ENCODE measurements around the gene TPRA1. TPM values are rescaled to one million over a fixed set of nuclear protein-coding genes. Genes with fewer than 3 reads are reported as not detected.
A peak's percentile ranks its signal among the peaks of the same experiment; 100 is the strongest.

TPRA1 gene
- total RNA-seq, 1 donor from 2014 or later: 11.8 TPM

- Mint-ChIP-seq H3K27ac (peak overlapping the region; percentile 95), H3K36me3 (peaks cover 24% of the 10 kb centered on the region), H3K27me3 (ENCODE audit: insufficient read depth, low read depth) (peaks cover 7% of the 10 kb centered on the region), H3K9me3 (no peaks in the 10 kb centered on the region), H3K4me3 (peak overlapping the region; percentile 89), H3K4me1 (peaks cover 40% of the 10 kb centered on the region)
- Histone ChIP-seq H3K4me1 (peaks cover 29% of the 10 kb centered on the region), H3K4me3 (peak overlapping the region; percentile 72), H3K9me3 (ENCODE audit: low read depth) (no peaks in the 10 kb centered on the region), H2AFZ (replicated peaks) (no peak overlapping the region), H3K27me3 (no peaks in the 10 kb centered on the region), H3K79me2 (ENCODE audit: low read depth) (peaks cover 59% of the 10 kb centered on the region), H3K9ac (peak overlapping the region; percentile 98), H3K4me2 (peak overlapping the region; percentile 94), H3K36me3 (peaks cover 8% of the 10 kb centered on the region), H3K27ac (peak overlapping the region; percentile 79), H3F3A (ENCODE audit: low read depth) (peaks cover 3% of the 10 kb centered on the region), H4K20me1 (ENCODE audit: low read depth) (peaks cover 31% of the 10 kb centered on the region)
- TF ChIP-seq EZH2phosphoT487 (IDR thresholded peaks at IDR 0.05): no peak
- no peak for TF ChIP-seq EZH2 (IDR thresholded peaks at IDR 0.05)
- no peak for TF ChIP-seq CTCF (IDR thresholded peaks at IDR 0.05)
- no peak for DNase-seq (ENCODE audit: low spot score)
Measured at GRCh38 chr3:127598841-127599570, 8.5 kb upstream of the TPRA1 start.

GRCh38 chr3:127597020-127597771 lies 6.7 kb upstream of the TPRA1 start:
- Histone ChIP-seq H3F3A (ENCODE audit: low read depth) (peaks cover 3% of the 10 kb centered on the region), H3K27ac (no peak overlapping the region), H3K9ac (no peak overlapping the region), H3K27me3 (no peaks in the 10 kb centered on the region), H3K4me1 (peaks cover 29% of the 10 kb centered on the region), H3K4me2 (peak overlapping the region; percentile 94), H4K20me1 (ENCODE audit: low read depth) (peaks cover 13% of the 10 kb centered on the region), H3K79me2 (ENCODE audit: low read depth) (peaks cover 41% of the 10 kb centered on the region), H3K4me3 (peak overlapping the region; percentile 72), H3K9me3 (ENCODE audit: low read depth) (no peaks in the 10 kb centered on the region), H3K36me3 (peaks cover 8% of the 10 kb centered on the region), H2AFZ (replicated peaks) (no peak overlapping the region)
- Mint-ChIP-seq H3K4me1 (peaks cover 34% of the 10 kb centered on the region), H3K27ac (no peak overlapping the region), H3K36me3 (peaks cover 16% of the 10 kb centered on the region), H3K9me3 (no peaks in the 10 kb centered on the region), H3K27me3 (ENCODE audit: insufficient read depth, low read depth) (peaks cover 11% of the 10 kb centered on the region), H3K4me3 (peak overlapping the region; percentile 89)
- TF ChIP-seq CTCF (IDR thresholded peaks at IDR 0.05): no peak
- no peak for TF ChIP-seq EZH2 (IDR thresholded peaks at IDR 0.05)
- no peak for TF ChIP-seq EZH2phosphoT487 (IDR thresholded peaks at IDR 0.05)
- DNase-seq (ENCODE audit: low spot score): no peak

GRCh38 chr3:127595303-127595702 lies 4.8 kb upstream of the TPRA1 start:
- H3K27me3 Mint-ChIP-seq (ENCODE audit: insufficient read depth, low read depth): peaks cover 16% of the 10 kb centered on the region
- Histone ChIP-seq H3K9me3 (ENCODE audit: low read depth) (no peaks in the 10 kb centered on the region), H3K27me3 (no peaks in the 10 kb centered on the region), H3K4me3 (no peak overlapping the region), H3K9ac (no peak overlapping the region), H3K4me1 (peaks cover 24% of the 10 kb centered on the region), H3K4me2 (no peak overlapping the region), H3K36me3 (no peaks in the 10 kb centered on the region), H3F3A (ENCODE audit: low read depth) (peaks cover 18% of the 10 kb centered on the region), H3K27ac (no peak overlapping the region), H4K20me1 (ENCODE audit: low read depth) (peaks cover 3% of the 10 kb centered on the region), H2AFZ (replicated peaks) (no peak overlapping the region), H3K79me2 (ENCODE audit: low read depth) (peaks cover 22% of the 10 kb centered on the region)
- H3K27ac Mint-ChIP-seq: no peak overlapping the region
- TF ChIP-seq EZH2phosphoT487 (IDR thresholded peaks at IDR 0.05) (no peak), EZH2 (IDR thresholded peaks at IDR 0.05) (no peak), CTCF (IDR thresholded peaks at IDR 0.05) (no peak)
- no peaks in the 10 kb centered on the region for H3K9me3 Mint-ChIP-seq
- peaks cover 7% of the 10 kb centered on the region for H3K36me3 Mint-ChIP-seq
- H3K4me3 Mint-ChIP-seq: peak overlapping the region; percentile 12
- peaks cover 29% of the 10 kb centered on the region for H3K4me1 Mint-ChIP-seq
- DNase-seq (ENCODE audit: low spot score): no peak

Data from neural progenitor cell (in vitro differentiated cells).